WERI-Rb-1 (cell line): ENCODE measurements around the gene XKR3.
"Not testable (repeated sequence)": the region's sequence is repeated elsewhere in the genome, so short reads cannot be mapped to it uniquely, and the experiment has no call there.

ENCODE experiments used
- DNase-seq: peaks from one replicate; pipeline ENCODE4 v3.0.0-alpha.2; 2020
- H3K27ac ChIP-seq: fragments of 250-450 bp; sonication (Bioruptor Pico); 2 replicates; pipeline ENCODE4 v1.5.1; 2020; ENCODE audit warnings: mild to moderate bottlenecking, moderate library complexity
- H3K27me3 ChIP-seq: fragments of 250-450 bp; sonication (Bioruptor Pico); 2 replicates; pipeline ENCODE4 v1.5.1; 2021; ENCODE audit warnings: mild to moderate bottlenecking, low read depth, moderate library complexity; ENCODE audit not compliant: insufficient read depth, severe bottlenecking
- H3K36me3 ChIP-seq: fragments of 250-450 bp; sonication (Bioruptor Pico); 2 replicates; pipeline ENCODE4 v1.5.1; 2020; ENCODE audit warnings: mild to moderate bottlenecking, moderate library complexity
- H3K4me3 ChIP-seq: 2 replicates; pipeline ENCODE4 v1.5.1; 2011; ENCODE audit warnings: low read depth, mild to moderate bottlenecking, control low read depth, low read length
- H3K9me3 ChIP-seq: fragments of 250-450 bp; sonication (Bioruptor Pico); 2 replicates; pipeline ENCODE4 v1.5.1; 2021; ENCODE audit warnings: mild to moderate bottlenecking, moderate library complexity; ENCODE audit not compliant: severe bottlenecking
- CTCF ChIP-seq: IDR thresholded peaks from 2 replicates; pipeline ENCODE4 v1.5.1; 2011; ENCODE audit warnings: low read depth, mild to moderate bottlenecking, control low read depth, inconsistent platforms, low read length

Gene XKR3

DNA sequence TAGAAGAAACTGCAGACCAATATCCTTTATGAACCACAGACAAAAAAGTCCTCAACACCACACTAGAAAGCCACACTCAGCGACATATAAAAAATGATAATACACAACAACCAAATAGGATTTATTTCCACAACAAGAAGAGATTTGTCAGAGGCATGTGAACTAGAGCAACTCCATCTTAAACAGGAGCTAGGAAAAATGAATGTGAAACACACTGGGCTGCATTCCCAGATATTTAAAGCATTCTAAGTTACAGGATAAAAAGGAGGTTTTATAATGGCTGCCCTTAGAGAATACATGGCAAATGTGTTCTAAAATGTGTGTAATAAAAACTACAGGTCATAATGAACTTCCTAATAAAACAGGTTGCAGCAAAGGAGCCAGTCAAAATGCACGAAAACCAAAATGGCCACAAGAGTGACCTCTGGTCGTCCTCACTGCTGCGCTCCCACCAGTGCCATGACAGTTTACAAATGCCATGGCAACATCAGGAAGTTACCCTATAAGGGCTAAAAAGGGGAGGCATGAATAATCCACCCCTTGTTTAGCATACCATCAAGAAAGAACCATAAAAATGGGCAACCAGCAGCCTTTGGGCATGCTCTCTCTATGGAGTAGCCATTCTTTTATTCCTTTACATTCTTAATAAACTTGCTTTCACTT is 21.8 kb downstream of the XKR3 start:
- no peak for TF ChIP-seq CTCF
- no peak for DNase-seq
- peaks cover 37% of the 10 kb centered on the region for H3K27me3 ChIP-seq
- no peaks in the 10 kb centered on the region for H3K36me3 ChIP-seq
- no peaks in the 10 kb centered on the region for H3K9me3 ChIP-seq
- no peak overlapping the region for H3K27ac ChIP-seq
- H3K4me3 ChIP-seq, result no peak overlapping the region

GRCh38 chr22:16801571-16801970 is 23.6 kb downstream of the XKR3 start:
- H3K27ac ChIP-seq, result no peak overlapping the region
- no peaks in the 10 kb centered on the region for H3K9me3 ChIP-seq
- TF ChIP-seq CTCF, result no peak
- H3K27me3 ChIP-seq, result peaks cover 21% of the 10 kb centered on the region
- no peaks in the 10 kb centered on the region for H3K36me3 ChIP-seq
- H3K4me3 ChIP-seq, result no peak overlapping the region
- DNase-seq, result no peak

GRCh38 chr22:16801088-16801487 is 24.1 kb downstream of the XKR3 start:
- H3K4me3 ChIP-seq, result no peak overlapping the region
- no peaks in the 10 kb centered on the region for H3K36me3 ChIP-seq
- TF ChIP-seq CTCF, result no peak
- H3K27me3 ChIP-seq, result peaks cover 21% of the 10 kb centered on the region
- no peaks in the 10 kb centered on the region for H3K9me3 ChIP-seq
- no peak overlapping the region for H3K27ac ChIP-seq
- DNase-seq, result no peak

DNA sequence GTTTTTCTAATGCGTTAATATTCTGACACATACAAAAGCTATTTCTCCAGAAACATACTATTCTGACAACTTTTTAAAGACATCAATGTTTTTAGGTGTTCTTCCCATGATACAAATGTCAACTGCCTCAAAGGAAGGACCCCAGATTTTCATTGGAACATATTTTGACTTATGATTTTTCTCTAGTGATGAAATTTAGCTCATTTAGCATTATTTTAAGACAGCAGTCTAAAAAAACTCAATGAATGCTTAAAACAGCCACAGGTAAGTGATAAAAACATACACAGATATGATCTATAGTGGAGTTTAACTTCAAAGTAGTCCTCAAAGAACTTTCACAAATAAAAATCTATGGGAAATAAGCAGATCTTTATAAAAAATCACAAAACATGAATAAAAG is 24.9 kb downstream of the XKR3 start:
- H3K27ac ChIP-seq, result no peak overlapping the region
- no peak for DNase-seq
- no peak overlapping the region for H3K4me3 ChIP-seq
- H3K27me3 ChIP-seq, result peaks cover 21% of the 10 kb centered on the region
- H3K9me3 ChIP-seq, result no peaks in the 10 kb centered on the region
- TF ChIP-seq CTCF, result no peak
- H3K36me3 ChIP-seq, result no peaks in the 10 kb centered on the region

GRCh38 chr22:16795504-16795903 is 29.7 kb downstream of the XKR3 start:
- DNase-seq, H3K9me3 ChIP-seq, H3K27ac ChIP-seq, H3K36me3 ChIP-seq, H3K4me3 ChIP-seq: not testable (repeated sequence)
- H3K27me3 ChIP-seq, result peaks cover 33% of the 10 kb centered on the region

DNA sequence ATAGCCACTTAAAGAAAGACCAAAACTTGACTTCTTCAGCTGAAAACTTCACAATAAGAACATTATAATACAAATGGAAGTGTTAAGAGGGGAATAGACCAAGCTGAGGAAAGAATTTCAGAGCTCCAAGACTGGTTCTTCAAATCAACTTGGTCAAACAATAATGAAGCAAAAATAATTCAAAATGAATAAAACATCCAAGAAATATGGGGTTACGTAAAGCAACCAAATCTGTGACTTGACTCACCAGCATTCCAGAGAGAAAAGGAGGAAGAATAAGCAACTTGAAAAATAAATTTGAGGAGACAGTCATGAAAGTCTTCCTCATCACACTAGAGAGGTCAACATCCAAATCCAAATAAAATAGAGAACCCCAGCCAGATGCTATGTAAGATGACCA is 31.4 kb downstream of the XKR3 start:
- Histone ChIP-seq H3K27me3 (peaks cover 27% of the 10 kb centered on the region), H3K9me3 (no peaks in the 10 kb centered on the region), H3K27ac (no peak overlapping the region), H3K4me3 (no peak overlapping the region), H3K36me3 (no peaks in the 10 kb centered on the region)
- DNase-seq, result no peak
- no peak for TF ChIP-seq CTCF
